Adipose tissue (tissue), 3 donors: ENCODE measurements around the gene URGCP. TPM values are rescaled to one million over a fixed set of nuclear protein-coding genes. Genes with fewer than 3 reads are reported as not detected.
A peak's percentile ranks its signal among the peaks of the same experiment; 100 is the strongest.

Experiments
- H3K27ac ChIP-seq: one replicate; pipeline ENCODE4 v1.5.1; 2013; ENCODE audit warnings: low read depth, low read length
- whole genome bisulfite sequencing, 3 donors: extraction: QIAGEN DNeasy Blood & Tissue Kit; methylation state at CpG; one replicate each; pipeline ENCODE4 v1.1.7; 2013; 5-methylcytosine and 5-hydroxymethylcytosine counted together
- polyA plus RNA-seq, 3 donors: library from polyadenylated mRNA; stranded (reverse); fragments of 200-250 nt; gene quantifications; one replicate each; pipeline ENCODE4 v1.2.3, GENCODE V29; 2013
- donor health status: healthy with polysubstance abuse.
- donor health status: Bipolar disorder and iron deficiency.
- donor health status: healthy.

URGCP gene
- polyA plus RNA-seq, 3 donors, result 10.0 to 21.6 (median 20.1) TPM

DNA sequence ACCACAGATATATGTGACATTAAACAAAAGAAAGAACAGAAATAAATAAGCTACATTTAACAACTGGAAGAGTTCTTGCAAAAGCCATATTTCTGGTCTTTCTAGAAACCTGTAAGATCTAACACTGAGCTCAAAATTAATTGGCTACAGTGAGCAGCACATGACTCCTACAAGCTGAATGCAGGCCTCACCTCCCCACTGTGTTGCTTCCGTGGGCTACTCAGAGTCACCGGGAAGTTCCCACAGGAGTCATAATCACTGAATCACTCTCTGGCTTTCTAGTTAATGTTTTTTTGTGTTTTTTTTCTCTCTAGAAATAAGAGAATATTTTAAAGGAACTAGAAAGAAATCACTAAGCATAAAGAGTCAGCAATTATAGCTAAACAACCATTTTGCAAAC is 26.9 kb downstream of the URGCP start:
- 44 to 85% (median 74%) methylated on average over 2 of the region's 2 CpGs for WGBS, 3 donors
- H3K27ac ChIP-seq, result no peak overlapping the region

DNA sequence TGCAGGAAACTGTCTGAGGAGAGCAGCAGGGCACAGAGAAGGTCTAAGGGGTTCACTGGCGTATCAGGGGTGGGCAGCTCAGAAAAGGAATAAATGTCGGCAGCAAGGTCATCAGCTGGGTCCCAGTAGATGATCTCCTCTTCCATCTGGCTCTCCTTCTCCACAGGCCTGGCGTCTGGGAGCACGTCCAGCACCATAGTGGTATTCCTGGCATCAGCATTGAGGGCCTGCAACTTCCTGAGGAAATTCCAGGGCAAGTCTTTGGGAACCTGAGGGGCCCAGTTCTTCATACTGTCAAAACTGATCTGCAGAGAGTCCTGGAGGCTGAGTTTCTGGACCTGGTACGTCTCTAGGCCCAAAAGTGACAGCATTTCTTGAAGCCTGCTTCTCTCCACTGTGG is 27.5 kb downstream of the URGCP start:
- 72 to 79% (median 73%) methylated on average over 5 of the region's 5 CpGs for WGBS, 3 donors
- H3K27ac ChIP-seq, result no peak overlapping the region

DNA sequence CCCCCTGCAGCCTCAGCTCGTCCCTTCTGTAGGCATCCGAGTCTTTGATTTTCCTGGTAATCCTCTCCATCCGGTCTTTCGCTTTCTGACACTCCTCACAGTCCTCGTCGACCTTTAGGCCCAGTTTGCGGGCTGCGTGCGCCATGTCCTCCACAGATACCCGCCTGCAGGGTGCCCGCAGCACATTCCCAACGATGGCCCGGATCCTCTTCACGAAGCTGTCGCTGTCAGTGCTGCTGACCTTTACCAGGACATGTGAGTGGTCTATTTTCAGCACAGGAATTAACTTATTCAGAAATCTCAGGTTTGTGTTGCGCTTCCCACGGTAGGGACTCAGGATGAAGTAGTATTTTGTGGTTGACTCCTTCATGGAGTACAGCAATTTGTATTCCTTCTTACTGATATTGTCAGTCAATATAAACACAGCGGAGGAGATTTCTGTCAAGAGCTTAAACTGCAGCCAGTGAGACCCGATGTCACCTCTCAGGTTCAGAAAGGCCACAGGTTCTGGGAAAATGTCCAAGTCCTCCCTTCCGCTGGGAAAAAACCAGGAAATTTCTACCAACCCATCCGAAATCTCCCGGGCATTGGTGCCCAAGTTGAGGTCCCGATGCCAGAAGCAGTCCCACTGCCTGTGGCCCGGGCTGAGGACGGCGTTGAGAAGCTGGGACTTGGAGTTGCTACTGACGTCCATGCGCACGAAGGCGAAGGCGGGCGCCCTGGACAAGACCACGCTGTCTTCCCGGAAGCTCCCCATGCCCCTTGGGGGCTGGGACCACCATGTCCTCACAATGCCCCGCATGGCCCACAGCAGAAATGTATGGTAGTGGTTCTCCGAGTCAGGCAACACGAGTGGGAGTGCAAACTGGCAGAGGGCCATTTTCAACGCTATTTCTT is 28.2 kb downstream of the URGCP start:
- H3K27ac ChIP-seq, result no peak overlapping the region
- WGBS, 3 donors, result 87 to 90% (median 89%) methylated on average over 38 of the region's 38 CpGs

DNA sequence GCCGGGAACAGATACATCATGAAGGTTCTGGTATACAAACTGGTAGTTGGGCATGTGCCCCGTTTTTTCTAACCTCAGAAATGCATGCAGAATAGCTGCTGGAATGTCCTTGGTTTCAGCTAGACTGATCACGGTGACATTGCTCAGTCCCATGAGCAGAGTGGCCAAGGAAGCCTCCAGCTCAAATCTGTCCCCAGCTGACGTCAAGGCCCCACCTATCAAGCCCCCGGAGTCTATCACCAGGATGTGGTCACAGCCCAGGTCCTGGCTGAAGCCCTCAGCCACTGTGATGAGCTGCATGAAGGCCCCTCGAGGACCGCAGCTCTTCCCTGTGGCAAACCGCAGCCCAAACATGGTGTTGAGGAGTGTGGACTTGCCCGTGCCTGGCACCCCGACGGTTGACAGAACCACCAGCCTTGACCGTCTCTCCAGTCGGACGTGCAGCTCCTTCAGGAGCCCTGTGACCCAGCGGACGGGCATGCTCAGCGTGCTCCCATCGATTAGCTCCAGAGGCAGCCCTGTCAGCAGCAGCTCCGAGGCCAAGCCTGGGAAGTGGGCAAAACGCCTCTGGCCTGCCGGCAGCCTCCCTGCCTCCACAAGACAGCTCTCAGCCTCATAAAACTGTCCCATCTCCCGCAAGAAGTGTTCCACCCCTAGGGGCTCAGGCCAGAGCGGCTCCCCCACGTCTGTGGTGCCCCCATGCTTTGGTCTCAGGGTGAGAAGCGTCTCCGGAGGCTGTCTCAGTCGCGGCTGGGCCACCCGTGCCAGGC is 29.2 kb downstream of the URGCP start:
- H3K27ac ChIP-seq, result no peak overlapping the region
- WGBS, 3 donors, result 91 to 93% (median 93%) methylated on average over 29 of the region's 29 CpGs

DNA sequence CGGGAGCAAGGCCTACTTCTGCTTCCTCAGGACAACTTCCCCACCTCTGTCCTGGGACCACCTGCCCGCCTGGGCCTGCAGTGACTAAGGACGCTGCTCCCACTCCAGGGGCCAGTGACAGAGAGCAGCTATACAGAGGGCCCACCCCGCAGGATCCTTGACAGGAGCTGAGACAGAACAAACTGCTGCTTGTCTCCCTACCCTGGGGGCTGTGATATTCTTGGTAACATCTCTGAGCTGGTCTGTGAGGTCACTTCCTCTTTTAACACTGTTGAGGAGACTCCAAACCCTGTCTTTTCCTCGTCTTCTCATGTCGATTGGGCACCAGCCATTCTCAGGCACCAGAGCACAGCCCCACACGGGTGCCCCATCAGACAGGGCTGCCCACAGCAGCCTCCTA is 30.2 kb downstream of the URGCP start:
- H3K27ac ChIP-seq, result no peak overlapping the region
- 77 to 92% (median 79%) methylated on average over 7 of the region's 7 CpGs for WGBS, 3 donors

DNA sequence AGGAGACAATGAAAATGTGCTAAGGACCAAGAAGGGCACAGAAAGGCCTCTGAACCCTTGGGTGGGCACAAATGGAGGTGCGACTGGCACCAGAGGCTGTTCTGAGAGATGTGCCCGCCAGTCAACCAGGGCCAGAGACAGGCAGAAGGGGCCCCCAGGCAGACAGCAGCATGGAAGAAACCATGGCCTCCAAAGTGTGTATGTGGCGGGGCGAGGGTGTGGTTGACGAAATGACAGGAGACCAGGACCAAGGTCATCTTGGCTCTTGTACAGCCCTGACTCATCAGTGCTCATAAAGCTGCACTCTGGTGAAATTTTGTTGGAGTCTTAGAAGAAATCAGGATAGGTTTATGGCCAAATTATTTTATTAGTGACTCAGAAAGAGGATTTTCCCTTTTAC is 33.1 kb downstream of the URGCP start:
- H3K27ac ChIP-seq, result peak overlapping the region; percentile 34
- 82 to 88% (median 84%) methylated on average over 5 of the region's 5 CpGs for WGBS, 3 donors

DNA sequence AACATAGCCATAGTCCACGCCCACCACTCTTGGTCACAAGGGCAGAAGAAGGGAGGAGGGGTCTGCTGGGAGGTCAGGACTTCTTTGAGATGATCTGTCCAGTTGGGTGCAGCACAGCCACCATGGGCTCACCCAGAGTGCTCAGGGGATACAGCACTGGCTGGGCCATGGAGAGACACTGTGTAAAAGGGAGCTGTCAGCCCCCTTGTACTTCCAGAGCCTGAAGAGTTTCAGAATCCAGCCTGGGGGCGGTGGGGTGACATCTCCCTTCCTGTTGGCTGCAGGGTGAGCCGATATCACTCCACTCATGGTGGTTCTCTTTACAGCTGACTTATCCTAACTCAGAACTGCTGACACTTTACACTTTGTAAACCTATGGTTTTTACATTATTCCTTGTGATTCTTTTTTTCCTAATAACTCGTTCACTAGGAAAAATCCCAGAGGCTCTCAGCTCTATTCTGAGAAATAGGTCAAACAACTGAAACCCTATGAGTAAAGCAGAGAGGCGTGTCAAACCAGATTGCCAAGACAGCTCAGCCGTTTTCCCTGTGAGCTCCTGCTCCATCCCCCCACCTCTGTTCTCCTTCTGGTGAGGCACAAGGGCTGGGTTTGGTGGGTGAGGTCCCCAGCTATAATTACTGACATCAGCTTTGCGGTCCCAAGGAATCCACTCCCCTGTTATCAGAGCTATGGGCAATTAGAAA is 33.8 kb downstream of the URGCP start:
- H3K27ac ChIP-seq, result peak overlapping the region; percentile 34

DNA sequence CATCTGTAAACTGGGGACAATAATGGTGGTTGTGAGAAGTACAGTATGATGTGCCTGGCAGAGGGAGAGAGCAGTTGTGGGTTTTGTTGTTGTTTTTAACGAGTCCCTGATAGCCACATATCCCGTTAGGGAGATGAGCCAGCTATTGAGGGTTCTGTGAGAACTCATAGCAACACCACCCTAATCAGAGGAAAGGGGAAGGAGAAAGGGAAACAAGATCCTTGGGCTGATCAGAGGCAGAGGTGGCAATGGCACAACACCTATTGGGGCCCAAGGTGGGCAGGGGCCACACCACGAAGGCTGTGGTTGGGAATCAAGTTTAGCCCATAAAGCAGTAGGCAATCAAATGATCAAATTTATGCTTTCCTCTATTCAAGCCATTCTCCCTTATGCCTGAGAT is 35.3 kb downstream of the URGCP start:
- no peak overlapping the region for H3K27ac ChIP-seq
- 89 to 93% (median 92%) methylated on average over 3 of the region's 3 CpGs for WGBS, 3 donors

More for the DNA sequence above, 33.8 kb downstream of the URGCP start:
- WGBS, 3 donors, result 31 to 49% (median 44%) methylated on average over 7 of the region's 7 CpGs

DNA sequence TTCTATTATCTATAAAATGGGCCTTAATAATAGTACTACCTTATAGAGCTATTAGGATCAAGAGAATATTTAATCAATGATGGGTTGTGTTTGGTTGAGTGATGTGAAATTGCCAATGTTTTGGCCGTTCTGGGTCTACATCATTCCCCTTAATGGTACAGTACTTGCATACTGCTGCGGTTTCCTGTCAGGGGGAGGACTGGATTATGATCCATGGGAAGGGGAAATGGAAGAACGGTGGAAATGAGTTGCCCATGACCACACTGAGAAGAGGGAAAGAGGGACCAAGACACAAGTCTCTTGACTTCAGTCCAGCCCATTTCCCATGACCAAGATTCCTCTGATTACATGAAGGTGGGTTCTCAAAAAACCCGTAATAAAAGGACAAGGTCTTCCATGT is 36.1 kb downstream of the URGCP start:
- WGBS, 3 donors, result 80 to 84% (median 82%) methylated on average over 4 of the region's 4 CpGs
- no peak overlapping the region for H3K27ac ChIP-seq

DNA sequence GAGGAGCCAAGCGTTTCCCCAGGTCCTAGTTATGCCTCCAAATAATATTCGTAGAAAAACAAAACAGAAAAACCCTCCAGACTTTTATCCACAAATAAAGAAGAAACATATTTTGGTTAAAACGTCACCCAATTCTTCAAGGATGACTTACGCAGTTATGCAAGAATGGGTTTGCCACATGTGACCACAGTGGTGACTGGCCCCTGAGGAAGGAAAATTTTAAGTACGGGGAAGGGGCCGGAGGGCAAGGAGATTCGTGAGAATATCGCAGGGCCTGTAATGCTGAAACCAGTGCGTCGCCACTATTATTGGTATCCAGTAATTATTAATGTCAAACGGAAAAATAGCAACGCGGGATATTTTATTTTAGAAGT is 36.5 kb downstream of the URGCP start:
- H3K27ac ChIP-seq, result peak overlapping the region; percentile 36
- 29 to 49% (median 30%) methylated on average over 13 of the region's 13 CpGs for WGBS, 3 donors

DNA sequence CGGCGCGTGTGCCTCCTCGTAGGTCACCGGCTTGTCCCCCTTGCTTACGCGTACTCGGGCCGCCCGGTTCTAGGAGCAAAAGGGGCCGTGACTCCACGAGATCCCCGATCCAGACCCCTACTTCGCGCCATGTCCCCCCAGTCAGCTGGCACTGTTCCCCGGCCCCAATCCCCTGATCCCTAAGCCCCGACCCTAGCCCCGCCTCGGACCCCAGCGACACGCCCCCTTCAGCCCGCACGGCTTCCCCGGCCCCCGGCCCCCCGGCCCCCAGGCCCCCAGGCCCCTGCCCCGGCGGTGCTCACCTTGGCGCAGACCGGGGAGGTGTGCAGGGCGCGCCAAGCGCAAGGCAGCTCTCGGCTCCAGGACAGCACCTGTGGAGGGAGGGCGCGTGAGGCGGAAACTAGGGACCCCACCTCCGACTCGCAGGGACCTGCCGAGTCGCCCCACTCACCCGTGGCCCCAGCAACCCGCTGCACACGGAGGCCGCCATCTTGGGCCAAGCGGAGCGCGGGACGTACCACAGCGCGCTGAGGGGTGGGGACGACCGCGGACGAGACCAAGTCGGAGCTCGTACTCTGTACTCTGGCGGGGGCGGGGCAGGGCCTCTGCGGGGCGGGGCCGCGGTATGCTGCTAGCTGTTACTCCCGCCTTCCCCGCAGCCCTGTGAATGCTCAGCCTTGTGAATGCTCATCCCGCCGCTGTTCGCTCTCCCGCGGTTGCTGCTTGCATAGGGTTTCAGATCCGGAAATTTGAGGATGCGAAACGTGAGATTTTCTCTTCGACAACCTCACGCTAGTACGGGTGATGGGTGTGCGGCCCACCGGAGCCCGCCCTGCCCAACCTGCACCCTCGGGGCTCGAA is 37.2 kb downstream of the URGCP start, which contains the start of gene MRPS24:
TSS of gene MRPS24 (minus strand) at position 512 of the 861 bp plus-strand sequence. CDS start at position 490, 22 bp downstream.
- 0 to 1% (median 1%) methylated on average over 74 to 81 of the region's 81 CpGs for WGBS, 3 donors

DNA sequence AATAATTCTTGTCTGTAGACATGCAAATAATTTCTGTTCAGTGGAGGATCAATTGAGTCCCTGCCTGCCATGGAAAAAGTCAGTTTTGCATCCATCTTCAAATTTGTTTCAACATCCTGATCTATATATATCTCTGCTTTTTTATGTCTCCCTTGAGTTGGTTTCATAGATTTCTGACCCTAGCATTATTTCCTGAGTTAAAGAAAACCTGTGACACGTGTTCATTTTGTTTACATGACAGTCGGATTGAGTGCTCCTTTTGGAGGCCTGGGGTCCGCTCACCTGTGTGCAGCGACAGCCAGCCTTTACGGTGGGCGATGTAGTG is 37.8 kb downstream of the URGCP start:
- no peak overlapping the region for H3K27ac ChIP-seq
- WGBS, 3 donors, result 1 to 2% (median 1%) methylated on average over 6 of the region's 6 CpGs

More for the DNA sequence above, 37.2 kb downstream of the URGCP start, which contains the start of gene MRPS24:
- peak within 1 kb of the TSS; percentile 36 for H3K27ac ChIP-seq

DNA sequence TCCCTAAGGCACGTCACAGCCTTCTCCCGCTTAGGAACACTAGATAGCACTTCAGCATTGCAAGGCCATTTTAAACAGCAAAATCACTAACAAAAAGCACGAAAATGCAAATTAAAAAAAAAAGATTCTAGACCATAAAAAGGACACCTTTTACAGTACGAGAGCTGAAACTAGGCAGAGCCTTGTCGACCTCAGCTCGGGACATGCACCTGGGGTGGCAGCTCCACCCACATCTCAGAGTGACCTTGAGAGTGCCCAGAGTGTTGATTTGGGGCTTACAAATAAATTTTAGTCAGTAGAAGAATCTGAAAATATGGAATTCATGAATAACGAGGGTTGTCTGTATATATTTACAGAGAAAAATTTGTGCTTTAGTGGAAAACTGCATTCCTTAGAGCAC is 38.2 kb downstream of the URGCP start:
- H3K27ac ChIP-seq, result no peak overlapping the region
- WGBS, 3 donors, result 37 to 78% (median 72%) methylated on average over 7 of the region's 7 CpGs

DNA sequence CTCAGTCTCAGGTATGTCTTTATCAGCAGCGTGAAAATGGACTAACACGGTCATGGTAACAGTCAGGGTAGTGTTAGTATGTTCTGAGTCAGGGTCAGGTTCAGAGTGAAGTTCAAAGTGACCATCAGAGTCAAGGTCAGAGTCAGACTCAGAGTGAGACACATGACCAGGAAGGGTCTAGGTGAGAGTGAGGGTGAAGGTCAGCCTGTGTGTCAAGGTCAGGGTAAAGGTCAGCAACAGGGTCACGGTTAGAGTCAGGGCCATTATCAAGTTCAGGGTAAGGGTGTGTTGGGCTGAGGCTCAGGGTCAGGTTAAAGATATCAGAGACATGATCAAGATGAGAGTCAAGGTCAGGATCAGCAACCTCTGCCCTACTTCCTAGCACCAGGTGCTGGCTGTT is 41.1 kb downstream of the URGCP start:
- no peak overlapping the region for H3K27ac ChIP-seq
- 89 to 99% (median 95%) methylated on average over 3 of the region's 3 CpGs for WGBS, 3 donors

DNA sequence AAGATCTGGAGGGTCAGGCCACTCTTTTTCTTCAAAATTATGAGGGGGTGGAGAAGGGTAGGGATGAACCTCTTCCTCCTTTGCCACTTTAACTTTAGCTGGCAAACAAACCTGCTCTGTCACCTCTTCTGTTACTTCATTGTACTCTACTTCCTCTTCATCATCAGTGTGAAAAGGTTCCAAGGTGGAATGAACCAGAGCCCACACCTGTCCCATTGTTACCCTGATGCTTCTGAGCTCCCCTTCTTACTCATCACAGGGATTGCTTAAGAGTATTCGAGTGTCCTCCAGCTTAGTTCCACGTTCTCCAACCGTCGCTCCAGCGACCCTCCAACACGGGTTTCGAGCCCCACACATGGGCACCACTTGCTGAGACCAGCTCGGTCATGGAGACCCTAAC is 42.3 kb downstream of the URGCP start:
- 84 to 98% (median 92%) methylated on average over 8 of the region's 8 CpGs for WGBS, 3 donors
- no peak overlapping the region for H3K27ac ChIP-seq

DNA sequence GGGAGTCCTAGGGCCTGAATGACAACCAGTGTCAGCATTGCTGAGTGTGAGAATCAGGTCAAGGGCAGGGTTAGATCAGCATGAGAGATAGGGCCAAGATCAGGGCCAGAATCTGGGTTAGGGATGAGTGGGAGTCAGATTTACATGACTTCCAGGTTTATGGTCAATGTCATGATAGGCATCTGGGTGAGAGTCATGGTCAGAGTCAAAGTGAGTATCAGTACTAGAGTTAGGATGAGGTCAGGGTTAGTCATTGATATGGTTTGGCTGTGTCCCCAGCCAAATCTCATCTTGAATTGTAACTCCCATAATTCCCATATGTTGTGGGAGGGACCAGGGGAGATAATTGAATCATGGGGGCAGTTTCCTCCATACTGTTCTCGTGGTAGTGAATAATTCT is 49.4 kb downstream of the URGCP start:
- H3K27ac ChIP-seq, result no peak overlapping the region
- WGBS, 3 donors, result 78 to 92% (median 82%) methylated on average over 1 of the region's 1 CpG

DNA sequence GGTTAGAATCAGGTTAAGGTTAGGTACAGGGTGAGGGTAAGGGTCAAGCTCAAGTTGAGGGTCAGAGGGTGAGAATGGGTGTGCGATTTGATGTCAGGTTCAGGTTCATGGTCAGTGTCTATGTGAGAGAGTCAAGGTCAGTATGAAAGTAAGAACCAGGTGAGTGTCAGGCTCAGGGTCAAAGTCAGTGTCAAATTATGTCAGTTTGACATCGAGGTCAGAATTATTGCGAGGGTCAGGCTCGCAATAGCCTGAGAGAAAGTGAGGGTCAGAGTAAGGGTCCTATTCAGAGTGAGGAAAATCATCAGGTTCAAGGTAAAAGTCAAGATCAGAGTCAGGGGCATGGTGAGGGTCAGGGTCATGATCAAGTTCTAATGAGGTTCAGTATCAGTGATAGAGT is 50.1 kb downstream of the URGCP start:
- 84 to 95% (median 91%) methylated on average over 4 of the region's 4 CpGs for WGBS, 3 donors
- no peak overlapping the region for H3K27ac ChIP-seq

DNA sequence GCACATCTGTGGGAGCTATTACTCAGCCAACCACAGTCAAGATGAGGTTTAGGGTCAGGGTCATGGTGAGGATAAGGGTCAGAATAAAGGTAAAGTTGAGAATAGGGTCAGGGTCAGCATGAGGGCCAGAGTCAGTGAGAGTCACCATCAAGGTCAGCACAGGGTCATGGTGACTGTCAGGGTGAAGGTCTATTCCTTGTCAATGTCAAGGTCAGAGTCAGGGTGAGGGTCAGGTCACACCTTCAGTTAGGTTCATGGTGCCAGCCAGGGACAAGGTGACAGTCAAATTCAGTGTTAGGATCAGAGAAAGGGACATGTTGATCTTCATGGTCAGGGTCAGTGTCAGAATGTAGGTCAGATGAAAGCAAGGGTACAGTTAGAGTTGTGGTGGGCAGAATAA is 51.2 kb downstream of the URGCP start:
- H3K27ac ChIP-seq, result no peak overlapping the region
